GM12891 (cell line): Measurements from ENCODE around the gene GIMAP8.

Experiments used
- POLR2A ChIP-seq: IDR thresholded peaks from 2 replicates; pipeline ENCODE4 v1.6.1; 2011; ENCODE audit warnings: low read depth, low read length, control low read depth
- POLR2AphosphoS5 ChIP-seq: IDR thresholded peaks from 2 replicates; pipeline ENCODE4 v1.6.1; 2011; ENCODE audit warnings: low read depth, low read length, control low read depth
- POU2F2 ChIP-seq: IDR thresholded peaks from 2 replicates; pipeline ENCODE4 v1.6.1; 2011; ENCODE audit warnings: low read depth, mild to moderate bottlenecking, control low read depth, low read length, moderate library complexity
- SPI1 ChIP-seq: IDR thresholded peaks from 2 replicates; pipeline ENCODE4 v1.6.1; 2011; ENCODE audit warnings: low read depth, low read length, control low read depth
- TAF1 ChIP-seq: IDR thresholded peaks from 2 replicates; pipeline ENCODE4 v1.6.1; 2011; ENCODE audit warnings: low read depth, low read length, control low read depth

DNA sequence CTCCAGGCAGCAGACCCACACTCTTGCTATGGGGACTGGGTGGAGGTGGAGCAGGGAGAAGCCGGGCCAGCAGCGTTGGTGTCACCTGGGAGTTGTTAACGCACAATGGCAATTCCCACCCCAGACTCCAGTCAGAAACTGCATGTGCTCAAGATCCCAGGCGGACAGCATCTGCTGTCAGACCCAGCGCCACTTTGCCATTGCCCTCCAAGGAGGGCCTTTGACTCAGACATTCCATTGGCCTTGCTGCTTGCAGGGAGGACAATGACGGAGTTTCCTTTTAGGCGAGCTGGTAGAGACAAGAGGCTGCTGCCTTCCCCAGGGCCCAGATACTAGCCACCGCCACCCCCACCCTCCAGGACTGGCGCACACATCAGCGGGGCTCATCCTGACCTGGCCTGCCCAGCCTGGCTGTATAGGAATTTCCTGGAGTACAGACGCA, 36.8 kb upstream of the GIMAP8 start:
- TF ChIP-seq POLR2A (no peak), POLR2AphosphoS5 (no peak), SPI1 (no peak), TAF1 (no peak), POU2F2 (no peak)
